Mammary epithelial cell (primary cell): ENCODE data around the gene NUDT15.

Experiments
- EZH2 ChIP-seq: IDR thresholded peaks from 2 replicates; pipeline ENCODE4 v1.6.1; 2012; ENCODE audit warnings: low read length, inconsistent platforms, borderline replicate concordance
- TF ChIP-seq, protein P1 (sequence below), 2 donors: IDR thresholded peaks in 1 of 2; conservative IDR thresholded peaks in 1 of 2; 2 replicates each; pipeline ENCODE4 v1.5.1; 2011 to 2012; ENCODE audit warnings: inconsistent platforms in 2 of 2, low read length in 2 of 2, mild to moderate bottlenecking in 2 of 2, control low read depth in 1 of 2, low read depth in 1 of 2; ENCODE audit not compliant: insufficient read depth in 1 of 2; ENCODE audit errors: extremely low read depth in 1 of 2

- TF ChIP-seq, protein P1, sequence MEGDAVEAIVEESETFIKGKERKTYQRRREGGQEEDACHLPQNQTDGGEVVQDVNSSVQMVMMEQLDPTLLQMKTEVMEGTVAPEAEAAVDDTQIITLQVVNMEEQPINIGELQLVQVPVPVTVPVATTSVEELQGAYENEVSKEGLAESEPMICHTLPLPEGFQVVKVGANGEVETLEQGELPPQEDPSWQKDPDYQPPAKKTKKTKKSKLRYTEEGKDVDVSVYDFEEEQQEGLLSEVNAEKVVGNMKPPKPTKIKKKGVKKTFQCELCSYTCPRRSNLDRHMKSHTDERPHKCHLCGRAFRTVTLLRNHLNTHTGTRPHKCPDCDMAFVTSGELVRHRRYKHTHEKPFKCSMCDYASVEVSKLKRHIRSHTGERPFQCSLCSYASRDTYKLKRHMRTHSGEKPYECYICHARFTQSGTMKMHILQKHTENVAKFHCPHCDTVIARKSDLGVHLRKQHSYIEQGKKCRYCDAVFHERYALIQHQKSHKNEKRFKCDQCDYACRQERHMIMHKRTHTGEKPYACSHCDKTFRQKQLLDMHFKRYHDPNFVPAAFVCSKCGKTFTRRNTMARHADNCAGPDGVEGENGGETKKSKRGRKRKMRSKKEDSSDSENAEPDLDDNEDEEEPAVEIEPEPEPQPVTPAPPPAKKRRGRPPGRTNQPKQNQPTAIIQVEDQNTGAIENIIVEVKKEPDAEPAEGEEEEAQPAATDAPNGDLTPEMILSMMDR (conservative IDR thresholded peaks at IDR 0.05 in 1 of 2, IDR thresholded peaks at IDR 0.05 in 1 of 2; ENCODE audit: extremely low read depth in 1 of 2, insufficient read depth in 1 of 2, low read depth in 1 of 2, low read length in 2 of 2): no peak
- TF ChIP-seq EZH2: no peak
Measured at GRCh38 chr13:48069573-48069972, 32.0 kb downstream of the NUDT15 start.
